Stomach (tissue), 4 donors: Measurements from ENCODE around the gene PTPRM.

ENCODE experiments used
- POLR2AphosphoS5 ChIP-seq, 3 donors: sonication (generic); formaldehyde crosslinking; IDR thresholded peaks; one replicate each; pipeline ENCODE4 v1.6.1; 2016; ENCODE audit warnings: antibody characterized with exemption in 3 of 3
- TF ChIP-seq, protein P1 (sequence below), 7 experiments: fragments of 450-650 bp in 4 of 7; fragments of 200-600 bp in 3 of 7; sonication (generic) in 3 of 7; IDR thresholded peaks; one replicate each; pipeline ENCODE4 v1.5.1; 2016 to 2019; ENCODE audit warnings: antibody characterized with exemption in 7 of 7, control low read depth in 2 of 7, mild to moderate bottlenecking in 1 of 7

DNA sequence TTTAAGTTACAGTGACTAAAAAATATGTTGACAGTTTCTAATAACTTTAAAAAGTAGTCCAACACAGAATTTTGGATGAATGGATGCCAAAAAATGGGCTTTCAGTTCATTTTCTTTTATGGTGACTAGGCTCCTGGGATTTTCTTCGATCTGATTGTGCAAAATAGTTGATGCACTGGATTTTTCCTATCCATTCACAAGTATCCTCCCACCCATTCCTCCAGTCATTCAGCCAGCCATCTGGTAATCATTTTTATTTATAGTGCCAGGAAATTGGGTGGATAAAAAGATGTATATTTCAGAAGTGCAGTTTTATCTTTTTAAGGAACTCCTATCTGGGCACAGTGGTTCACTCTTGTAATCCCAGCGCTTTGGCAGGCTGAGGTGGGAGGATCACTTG is 175.1 kb downstream of the PTPRM start:
- TF ChIP-seq, protein P1, sequence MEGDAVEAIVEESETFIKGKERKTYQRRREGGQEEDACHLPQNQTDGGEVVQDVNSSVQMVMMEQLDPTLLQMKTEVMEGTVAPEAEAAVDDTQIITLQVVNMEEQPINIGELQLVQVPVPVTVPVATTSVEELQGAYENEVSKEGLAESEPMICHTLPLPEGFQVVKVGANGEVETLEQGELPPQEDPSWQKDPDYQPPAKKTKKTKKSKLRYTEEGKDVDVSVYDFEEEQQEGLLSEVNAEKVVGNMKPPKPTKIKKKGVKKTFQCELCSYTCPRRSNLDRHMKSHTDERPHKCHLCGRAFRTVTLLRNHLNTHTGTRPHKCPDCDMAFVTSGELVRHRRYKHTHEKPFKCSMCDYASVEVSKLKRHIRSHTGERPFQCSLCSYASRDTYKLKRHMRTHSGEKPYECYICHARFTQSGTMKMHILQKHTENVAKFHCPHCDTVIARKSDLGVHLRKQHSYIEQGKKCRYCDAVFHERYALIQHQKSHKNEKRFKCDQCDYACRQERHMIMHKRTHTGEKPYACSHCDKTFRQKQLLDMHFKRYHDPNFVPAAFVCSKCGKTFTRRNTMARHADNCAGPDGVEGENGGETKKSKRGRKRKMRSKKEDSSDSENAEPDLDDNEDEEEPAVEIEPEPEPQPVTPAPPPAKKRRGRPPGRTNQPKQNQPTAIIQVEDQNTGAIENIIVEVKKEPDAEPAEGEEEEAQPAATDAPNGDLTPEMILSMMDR (IDR thresholded peaks at IDR 0.05) = no peak
- TF ChIP-seq POLR2AphosphoS5 (IDR thresholded peaks at IDR 0.05) = no peak
